HG03439 (cell line): Measurements from ENCODE around the gene NSD2.
"Not testable (repeated sequence)": the region's sequence is repeated elsewhere in the genome, so short reads cannot be mapped to it uniquely, and the experiment has no call there.

Experiments used
- ATAC-seq: cut with Tn5 transposase; IDR thresholded peaks from one replicate; pipeline ENCODE4 v1.9.1; 2021; ENCODE audit warnings: mild to moderate bottlenecking, moderate library complexity; ENCODE audit not compliant: unreplicated experiment

Gene NSD2

GRCh38 chr4:1896658-1896991 is 25.4 kb downstream of the NSD2 start:
- ATAC-seq, result no peak

- ATAC-seq, result no peak
Observed at GRCh38 chr4:1898007-1898406, 26.8 kb downstream of the NSD2 start.

GRCh38 chr4:1898681-1899080 is 27.5 kb downstream of the NSD2 start:
- no peak for ATAC-seq

- peak; percentile 75 for ATAC-seq
Observed at GRCh38 chr4:1899149-1900086, 28.2 kb downstream of the NSD2 start.

- ATAC-seq, result no peak
Observed at GRCh38 chr4:1900087-1900433, 28.9 kb downstream of the NSD2 start.

GRCh38 chr4:1900624-1901023 is 29.4 kb downstream of the NSD2 start:
- ATAC-seq, result no peak

GRCh38 chr4:1901127-1901526 is 29.9 kb downstream of the NSD2 start:
- ATAC-seq, result no peak

GRCh38 chr4:1902243-1902642 is 31.1 kb downstream of the NSD2 start:
- ATAC-seq, result no peak

GRCh38 chr4:1903035-1903434 is 31.8 kb downstream of the NSD2 start:
- ATAC-seq, result no peak

GRCh38 chr4:1904042-1904441 is 32.8 kb downstream of the NSD2 start:
- no peak for ATAC-seq

- no peak for ATAC-seq
Observed at GRCh38 chr4:1907848-1908525, 36.8 kb downstream of the NSD2 start.

- not testable (repeated sequence) for ATAC-seq
Observed at GRCh38 chr4:1909696-1910095, 38.5 kb downstream of the NSD2 start.

GRCh38 chr4:1910643-1911042 is 39.5 kb downstream of the NSD2 start:
- ATAC-seq, result no peak

- ATAC-seq, result not testable (repeated sequence)
Observed at GRCh38 chr4:1911316-1911715, 40.1 kb downstream of the NSD2 start.

GRCh38 chr4:1922821-1923220 is 51.6 kb downstream of the NSD2 start:
- no peak for ATAC-seq

- ATAC-seq, result no peak
Observed at GRCh38 chr4:1927675-1928074, 56.5 kb downstream of the NSD2 start.

- ATAC-seq, result no peak
Observed at GRCh38 chr4:1928356-1929239, 57.4 kb downstream of the NSD2 start.

GRCh38 chr4:1932736-1933135 is 61.5 kb downstream of the NSD2 start:
- no peak for ATAC-seq

GRCh38 chr4:1933700-1934099 is 62.5 kb downstream of the NSD2 start:
- no peak for ATAC-seq

GRCh38 chr4:1937550-1937949 is 66.4 kb downstream of the NSD2 start:
- no peak for ATAC-seq

- no peak for ATAC-seq
Observed at GRCh38 chr4:1938027-1938426, 66.8 kb downstream of the NSD2 start.
